ENCODE measurements around the gene GDPD5. TPM values are rescaled to one million over a fixed set of nuclear protein-coding genes. Genes with fewer than 3 reads are reported as not detected.

Gene GDPD5
- total and polyA plus RNA-seq, 2 donors (not counting 1 experiment from before 2014, with no cell fraction given): 59.1 to 102 TPM

GRCh38 chr11:75553889-75554257 lies 28.1 kb upstream of the GDPD5 start:
- 60% methylated on average over 1 of the region's 1 CpG for WGBS (ENCODE audit: insufficient coverage)

GRCh38 chr11:75553182-75553581 lies 27.4 kb upstream of the GDPD5 start:
- H4K20me1 ChIP-seq (ENCODE audit: control insufficient read depth, insufficient read depth, low read length, poor library complexity, severe bottlenecking): no peaks in the 10 kb centered on the region
- Mint-ChIP-seq H3K27ac (no peak overlapping the region), H3K4me3 (no peak overlapping the region), H3K27me3 (peaks cover 8% of the 10 kb centered on the region), H3K9me3 (ENCODE audit: insufficient read depth) (no peaks in the 10 kb centered on the region), H3K4me1 (no peaks in the 10 kb centered on the region)
- intact Hi-C loops (cut with micrococcal nuclease): no loop called here
- H3K36me3 ChIP-seq (replicated peaks in 1 of 2; ENCODE audit: control extremely low read depth in 1 of 2, control insufficient read depth in 1 of 2, extremely low read depth in 1 of 2, insufficient read depth in 2 of 2, low read length in 1 of 2): no peaks in the 10 kb centered on the region
- TF ChIP-seq EZH2 (IDR thresholded peaks at IDR 0.05; ENCODE audit: borderline replicate concordance, insufficient read depth, low read depth, low read length, poor library complexity, severe bottlenecking): no peak
- ChIA-PET CTCF (interaction anchor here (0.8 to 1.8 kb wide), 2 partner anchors 8 to 20 kb away, joined by 3 to 6 read pairs; partner anchors contain the start of gene SERPINH1), POLR2A (no interaction called here)
- WGBS (ENCODE audit: insufficient coverage): 97% methylated on average over 6 of the region's 6 CpGs
- H3K79me2 ChIP-seq (ENCODE audit: control insufficient read depth, insufficient read depth, low read length): no peaks in the 10 kb centered on the region
- ATAC-seq (ENCODE audit: low read depth) (no peak), DNase-seq (no peak)
- H3K9ac ChIP-seq (ENCODE audit: low read length): no peak overlapping the region
- H3K9me3 ChIP-seq (ENCODE audit: control extremely low read depth in 1 of 3, control insufficient read depth in 2 of 3, insufficient read depth in 1 of 3, low read length in 2 of 3): peaks cover 0 to 3% (median 0%) of the 10 kb centered on the region in 3 donors
- peaks cover 0 to 1% (median 0%) of the 10 kb centered on the region in 4 experiments for H3K27me3 ChIP-seq (replicated peaks in 1 of 4; ENCODE audit: control extremely low read depth in 1 of 4, control insufficient read depth in 3 of 4, insufficient read depth in 4 of 4, low read length in 3 of 4)
- no peak overlapping the region for H3K4me2 ChIP-seq (replicated peaks; ENCODE audit: low read depth, low read length, poor library complexity, severe bottlenecking)
- H3K4me1 ChIP-seq (ENCODE audit: control insufficient read depth in 2 of 2, insufficient read depth in 2 of 2, low read length in 2 of 2): no peaks in the 10 kb centered on the region
- no peak overlapping the region for H3K4me3 ChIP-seq (ENCODE audit: control extremely low read depth in 1 of 5, extremely low read depth in 1 of 5, insufficient read depth in 1 of 5, low read depth in 2 of 5, low read length in 4 of 5)
- H3K27ac ChIP-seq (ENCODE audit: low read length in 2 of 2): no peak overlapping the region
- H2AFZ ChIP-seq (ENCODE audit: insufficient read depth, low read depth, low read length, poor library complexity, severe bottlenecking): no peak overlapping the region

More at GRCh38 chr11:75553889-75554257, 28.1 kb upstream of the GDPD5 start:
- intact Hi-C loops (cut with micrococcal nuclease): no loop called here
- POLR2A ChIA-PET: no interaction called here
- H3K9me3 ChIP-seq (ENCODE audit: control extremely low read depth in 1 of 3, control insufficient read depth in 2 of 3, insufficient read depth in 1 of 3, low read length in 2 of 3): peaks cover 0 to 3% (median 0%) of the 10 kb centered on the region in 3 donors
- no peaks in the 10 kb centered on the region for H3K79me2 ChIP-seq (ENCODE audit: control insufficient read depth, insufficient read depth, low read length)
- TF ChIP-seq, protein P1, sequence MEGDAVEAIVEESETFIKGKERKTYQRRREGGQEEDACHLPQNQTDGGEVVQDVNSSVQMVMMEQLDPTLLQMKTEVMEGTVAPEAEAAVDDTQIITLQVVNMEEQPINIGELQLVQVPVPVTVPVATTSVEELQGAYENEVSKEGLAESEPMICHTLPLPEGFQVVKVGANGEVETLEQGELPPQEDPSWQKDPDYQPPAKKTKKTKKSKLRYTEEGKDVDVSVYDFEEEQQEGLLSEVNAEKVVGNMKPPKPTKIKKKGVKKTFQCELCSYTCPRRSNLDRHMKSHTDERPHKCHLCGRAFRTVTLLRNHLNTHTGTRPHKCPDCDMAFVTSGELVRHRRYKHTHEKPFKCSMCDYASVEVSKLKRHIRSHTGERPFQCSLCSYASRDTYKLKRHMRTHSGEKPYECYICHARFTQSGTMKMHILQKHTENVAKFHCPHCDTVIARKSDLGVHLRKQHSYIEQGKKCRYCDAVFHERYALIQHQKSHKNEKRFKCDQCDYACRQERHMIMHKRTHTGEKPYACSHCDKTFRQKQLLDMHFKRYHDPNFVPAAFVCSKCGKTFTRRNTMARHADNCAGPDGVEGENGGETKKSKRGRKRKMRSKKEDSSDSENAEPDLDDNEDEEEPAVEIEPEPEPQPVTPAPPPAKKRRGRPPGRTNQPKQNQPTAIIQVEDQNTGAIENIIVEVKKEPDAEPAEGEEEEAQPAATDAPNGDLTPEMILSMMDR (IDR thresholded peaks at IDR 0.05): no peak
- TF ChIP-seq EZH2 (IDR thresholded peaks at IDR 0.05; ENCODE audit: borderline replicate concordance, insufficient read depth, low read depth, low read length, poor library complexity, severe bottlenecking): no peak
- no peak overlapping the region for H3K27ac ChIP-seq (ENCODE audit: low read length in 2 of 2)
- Mint-ChIP-seq H3K4me3 (no peak overlapping the region), H3K27ac (no peak overlapping the region), H3K27me3 (peaks cover 8% of the 10 kb centered on the region), H3K4me1 (no peaks in the 10 kb centered on the region), H3K9me3 (ENCODE audit: insufficient read depth) (no peaks in the 10 kb centered on the region)
- DNase-seq: no peak
- no peak for ATAC-seq (ENCODE audit: low read depth)
- H3K27me3 ChIP-seq (replicated peaks in 1 of 4; ENCODE audit: control extremely low read depth in 1 of 4, control insufficient read depth in 3 of 4, insufficient read depth in 4 of 4, low read length in 3 of 4): no peaks in the 10 kb centered on the region
- no peaks in the 10 kb centered on the region for H3K4me1 ChIP-seq (ENCODE audit: control insufficient read depth in 2 of 2, insufficient read depth in 2 of 2, low read length in 2 of 2)
- H3K4me2 ChIP-seq (replicated peaks; ENCODE audit: low read depth, low read length, poor library complexity, severe bottlenecking): no peak overlapping the region
- H3K9ac ChIP-seq (ENCODE audit: low read length): no peak overlapping the region
- CTCF ChIA-PET: interaction anchor here (0.6 to 2.7 kb wide), 5 partner anchors 8 to 174 kb away, joined by 3 to 7 read pairs (median 4); partner anchors contain the start of gene SERPINH1
- H4K20me1 ChIP-seq (ENCODE audit: control insufficient read depth, insufficient read depth, low read length, poor library complexity, severe bottlenecking): no peaks in the 10 kb centered on the region
- H3K4me3 ChIP-seq (ENCODE audit: control extremely low read depth in 1 of 5, extremely low read depth in 1 of 5, insufficient read depth in 1 of 5, low read depth in 2 of 5, low read length in 4 of 5): no peak overlapping the region
- H2AFZ ChIP-seq (ENCODE audit: insufficient read depth, low read depth, low read length, poor library complexity, severe bottlenecking): no peak overlapping the region
- no peaks in the 10 kb centered on the region for H3K36me3 ChIP-seq (replicated peaks in 1 of 2; ENCODE audit: control extremely low read depth in 1 of 2, control insufficient read depth in 1 of 2, extremely low read depth in 1 of 2, insufficient read depth in 2 of 2, low read length in 1 of 2)
